Activated T-cell treated with anti-CD3 and anti-CD28 coated beads for 48 hours (primary cell): ENCODE data around the gene OTUD5.

Experiments used
- DNase-seq: peaks from one replicate; pipeline ENCODE4 v3.0.0-alpha.2; 2020; ENCODE audit warnings: low read depth

Gene OTUD5

DNA sequence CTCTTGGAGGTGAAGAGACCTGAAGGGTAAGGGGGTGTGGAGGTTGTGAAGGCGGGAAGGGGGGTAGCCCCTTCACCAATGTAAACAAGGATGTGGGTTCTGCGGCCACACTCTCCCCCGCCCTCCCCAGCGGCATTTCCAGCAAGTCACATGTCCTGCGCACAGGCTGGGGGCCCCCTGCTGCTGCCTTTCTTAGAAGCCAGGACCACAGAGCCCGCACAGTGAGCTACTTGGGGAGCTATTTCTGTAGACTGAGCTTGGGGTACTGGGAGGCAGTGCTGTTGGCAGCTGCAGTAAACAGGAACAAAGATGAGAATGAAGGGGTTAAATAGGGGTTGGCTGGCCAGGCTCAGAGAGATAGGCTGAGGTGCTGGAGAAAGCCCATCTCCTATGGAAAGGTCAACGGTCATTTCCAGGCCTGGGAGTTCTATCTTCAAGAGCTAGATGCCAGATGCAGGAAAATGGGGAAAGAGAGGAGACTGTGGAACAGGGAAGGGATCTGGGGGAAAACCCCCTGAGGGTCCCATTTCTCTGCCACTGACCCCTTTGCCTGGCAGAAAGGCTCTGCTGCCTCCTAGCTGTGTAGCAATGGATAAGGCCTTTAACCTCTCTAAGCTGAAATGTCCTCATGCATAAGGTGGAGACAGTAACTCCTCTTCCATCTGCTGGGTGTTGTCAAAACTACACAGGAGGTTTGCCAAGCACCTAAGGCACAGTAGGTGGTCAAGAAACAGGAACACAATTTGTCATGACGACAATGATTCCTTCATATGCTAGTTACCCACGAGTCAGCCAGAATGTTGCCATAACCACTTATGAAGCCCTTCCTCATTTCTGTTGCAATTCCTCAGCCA, 20.1 kb downstream of the OTUD5 start:
- DNase-seq: peak; percentile 80

DNA sequence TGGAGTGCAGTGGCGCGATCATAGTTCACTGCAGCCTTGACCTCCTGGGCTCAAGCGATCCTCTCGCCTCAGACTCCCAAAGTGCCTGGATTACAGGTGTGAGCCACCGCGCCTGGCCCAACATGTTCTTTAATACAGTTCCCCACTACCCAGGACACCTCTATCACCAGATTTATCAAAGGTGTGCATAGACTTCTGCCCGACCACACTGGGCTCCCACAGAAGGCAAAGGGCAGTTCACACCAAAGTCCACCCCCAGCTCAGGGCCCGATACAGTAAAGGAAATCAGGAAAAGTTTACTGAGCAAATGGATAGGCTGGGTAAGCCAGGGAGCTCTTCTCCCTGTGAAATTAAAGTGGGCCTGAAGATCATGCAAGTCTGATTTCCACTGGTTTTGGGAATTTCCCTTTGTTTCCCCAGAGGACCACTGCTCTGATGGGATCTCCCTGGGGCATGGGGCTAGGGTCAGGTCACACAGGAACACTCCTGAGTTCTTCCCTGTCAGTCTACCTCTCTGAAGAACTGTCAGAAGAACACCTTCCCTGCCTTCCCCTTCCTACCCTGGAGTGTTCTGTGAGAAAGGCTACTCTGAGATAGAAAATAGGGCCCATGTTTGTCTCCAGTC, 20.9 kb downstream of the OTUD5 start:
- DNase-seq: no peak

DNA sequence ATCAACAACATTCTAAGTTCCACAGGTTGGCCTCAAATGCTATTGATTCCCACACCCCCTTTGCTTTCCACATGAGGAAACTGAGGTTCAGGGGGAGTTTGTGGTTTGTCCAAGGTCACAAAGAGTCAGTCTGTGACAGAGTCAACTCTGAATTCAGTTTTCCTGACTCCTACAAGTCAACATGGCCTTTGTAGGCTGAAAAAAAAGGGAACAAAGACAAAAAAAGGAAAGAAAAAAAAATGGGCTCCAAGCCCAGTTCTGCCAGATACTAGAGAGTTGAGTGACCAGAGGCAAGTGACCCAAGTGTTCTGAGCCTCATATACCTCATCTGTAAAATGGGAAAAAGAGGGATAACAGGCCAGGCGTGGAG, 22.1 kb downstream of the OTUD5 start:
- DNase-seq: no peak

DNA sequence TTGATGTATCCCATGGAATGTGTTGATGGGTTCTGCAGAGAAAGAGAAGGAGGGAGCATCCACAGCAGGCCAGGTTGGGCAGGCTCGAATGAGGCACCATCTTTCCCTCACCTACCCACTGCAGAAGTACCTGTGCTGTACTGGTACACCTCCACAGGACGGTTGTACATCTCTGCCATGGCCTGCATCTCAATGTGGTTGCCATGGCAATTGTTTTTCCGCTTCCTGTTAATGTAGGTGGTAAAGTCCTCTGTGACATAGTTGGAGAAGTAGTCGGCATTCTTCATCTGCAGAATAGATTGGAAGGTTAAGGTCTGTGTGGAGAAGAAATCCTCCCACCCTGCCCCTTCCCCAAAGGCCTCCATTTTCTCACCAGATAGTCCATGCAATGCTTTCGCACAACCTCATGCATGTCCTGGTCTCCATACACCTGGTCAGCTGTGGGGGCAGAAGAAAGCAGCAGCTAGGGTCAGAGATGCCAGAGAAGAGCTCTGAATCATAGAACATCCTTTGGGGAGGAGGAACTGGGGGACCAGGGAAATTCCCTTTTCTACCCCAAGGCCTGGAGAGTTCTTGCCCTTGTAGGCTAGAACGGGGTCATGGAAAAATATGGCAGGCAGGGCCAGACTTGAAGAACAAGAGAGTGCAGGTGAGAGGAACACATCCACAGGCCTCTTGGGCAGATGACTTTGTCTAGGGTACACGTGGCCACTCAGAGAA, 22.7 kb downstream of the OTUD5 start:
- DNase-seq: no peak

DNA sequence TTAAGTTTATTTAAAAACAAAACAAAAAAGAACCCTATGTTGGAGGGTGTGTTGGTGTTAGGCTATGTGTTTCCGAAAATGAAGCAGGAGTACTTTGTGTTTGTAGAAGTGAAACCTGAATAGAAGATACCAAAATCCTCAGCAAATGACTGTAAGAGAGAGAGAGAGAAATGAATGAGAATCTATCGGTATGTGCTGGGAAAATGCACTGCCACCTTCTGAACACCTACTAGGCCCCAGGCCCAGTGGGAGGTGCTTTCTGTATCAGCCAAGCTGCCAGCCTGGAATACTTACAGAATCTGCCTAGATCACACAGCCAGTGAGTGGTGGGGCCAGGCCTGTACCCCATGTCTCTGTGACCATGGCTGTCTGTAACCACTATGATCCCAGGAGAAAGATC, 23.6 kb downstream of the OTUD5 start:
- DNase-seq: no peak

DNA sequence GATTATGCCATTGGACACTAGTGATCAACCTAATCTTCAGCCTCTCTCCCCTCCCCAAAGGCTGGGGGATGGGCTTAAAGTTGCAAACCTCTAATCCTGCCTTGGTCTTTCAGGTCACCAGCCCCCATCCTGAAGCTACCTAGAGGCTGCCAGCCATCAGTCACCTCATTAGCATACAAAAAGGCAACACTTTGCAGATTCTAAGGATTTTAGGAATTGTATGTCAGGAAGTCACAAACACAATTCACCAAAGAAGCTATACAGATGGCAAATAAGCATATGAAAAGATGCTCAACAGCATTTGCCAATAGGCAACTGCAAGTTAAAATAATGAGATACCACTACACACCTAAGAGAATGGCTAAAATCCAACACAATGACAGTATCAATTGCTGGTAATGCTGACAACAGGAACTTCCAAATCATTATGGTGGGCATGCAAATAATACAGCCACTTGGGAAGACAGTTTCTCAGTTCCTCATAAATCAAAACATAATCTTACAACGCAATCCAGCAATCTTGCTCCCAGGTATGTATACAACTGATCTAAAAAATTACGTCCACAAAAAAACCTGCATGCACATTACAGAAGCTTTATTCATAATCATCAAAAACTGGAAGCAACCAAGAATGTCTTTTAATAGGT, 29.5 kb downstream of the OTUD5 start:
- no peak for DNase-seq

DNA sequence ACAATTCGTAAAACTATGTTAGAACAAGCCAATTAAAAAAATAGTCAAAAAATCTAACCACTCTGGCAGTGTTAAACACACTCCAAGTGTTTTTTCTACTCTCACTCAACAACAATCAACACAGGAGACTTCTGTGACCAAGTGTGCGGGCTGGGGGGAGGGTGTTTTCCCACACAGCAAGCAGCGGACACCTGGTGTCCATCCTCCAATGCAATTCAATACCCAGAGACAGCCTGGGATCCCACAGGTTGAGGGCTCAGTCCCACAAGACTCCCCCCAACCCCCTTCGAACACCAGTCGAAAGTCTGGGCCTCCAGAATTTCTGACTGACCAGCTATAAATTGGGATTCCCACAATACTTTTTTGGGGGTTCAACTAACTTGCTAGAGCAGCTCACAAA, 30.3 kb downstream of the OTUD5 start:
- DNase-seq: no peak

DNA sequence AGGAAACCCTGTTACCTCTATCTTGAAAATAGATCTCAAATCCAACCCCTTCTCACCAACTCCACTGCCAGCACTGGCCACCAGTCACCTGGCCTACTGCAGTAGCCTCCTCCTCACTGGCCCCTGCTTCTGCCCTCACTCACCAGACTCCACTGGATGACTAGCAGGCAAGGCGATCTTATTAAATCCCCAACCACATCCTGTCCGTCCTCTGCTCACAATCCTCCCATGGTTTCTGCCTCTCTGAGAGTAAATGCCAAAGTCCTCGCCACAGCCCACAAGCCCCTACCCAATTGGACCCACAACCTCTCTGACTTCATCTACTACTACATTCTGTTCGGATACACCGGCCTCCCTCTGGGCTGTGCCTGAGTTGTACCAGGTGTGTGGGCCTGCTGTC, 33.1 kb downstream of the OTUD5 start:
- DNase-seq: no peak

DNA sequence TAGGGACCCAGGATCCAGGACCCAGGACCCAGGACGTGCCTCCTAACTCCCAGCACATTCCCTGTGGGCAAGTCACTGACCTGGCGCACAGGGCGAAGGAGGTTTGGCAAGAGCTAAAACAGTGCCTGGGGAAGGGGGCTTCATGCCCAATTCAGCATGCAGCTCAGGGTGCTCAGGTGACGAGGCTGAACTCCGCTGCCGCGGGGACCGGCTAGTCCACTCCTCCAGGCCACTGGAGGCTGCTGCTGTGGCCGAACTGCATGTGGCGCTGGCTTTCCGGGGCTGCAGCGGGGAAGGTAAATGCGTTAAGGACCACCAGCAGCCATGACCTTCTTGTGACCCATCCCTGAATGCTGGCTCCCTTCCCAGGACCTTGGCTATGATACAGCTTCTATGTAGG, 33.6 kb downstream of the OTUD5 start:
- DNase-seq: no peak

DNA sequence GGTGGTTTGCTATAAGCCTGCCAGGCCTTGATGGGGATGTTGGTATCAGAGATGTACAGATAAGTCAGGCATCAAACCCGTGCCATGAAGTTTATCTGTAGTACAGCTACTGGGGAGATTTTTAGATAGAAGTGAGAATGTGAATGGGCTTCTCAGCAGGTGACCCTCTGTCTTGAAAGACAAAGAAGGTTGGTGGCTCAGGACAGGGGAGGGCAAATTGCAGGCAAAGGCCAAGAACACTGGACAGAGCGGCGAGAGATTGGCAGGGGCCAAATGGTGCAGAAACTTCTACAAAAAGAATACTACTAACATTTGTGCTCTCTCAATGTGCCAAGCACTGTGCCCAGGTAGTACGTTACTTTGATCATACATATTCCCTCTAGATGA, 36.7 kb downstream of the OTUD5 start:
- DNase-seq: no peak

DNA sequence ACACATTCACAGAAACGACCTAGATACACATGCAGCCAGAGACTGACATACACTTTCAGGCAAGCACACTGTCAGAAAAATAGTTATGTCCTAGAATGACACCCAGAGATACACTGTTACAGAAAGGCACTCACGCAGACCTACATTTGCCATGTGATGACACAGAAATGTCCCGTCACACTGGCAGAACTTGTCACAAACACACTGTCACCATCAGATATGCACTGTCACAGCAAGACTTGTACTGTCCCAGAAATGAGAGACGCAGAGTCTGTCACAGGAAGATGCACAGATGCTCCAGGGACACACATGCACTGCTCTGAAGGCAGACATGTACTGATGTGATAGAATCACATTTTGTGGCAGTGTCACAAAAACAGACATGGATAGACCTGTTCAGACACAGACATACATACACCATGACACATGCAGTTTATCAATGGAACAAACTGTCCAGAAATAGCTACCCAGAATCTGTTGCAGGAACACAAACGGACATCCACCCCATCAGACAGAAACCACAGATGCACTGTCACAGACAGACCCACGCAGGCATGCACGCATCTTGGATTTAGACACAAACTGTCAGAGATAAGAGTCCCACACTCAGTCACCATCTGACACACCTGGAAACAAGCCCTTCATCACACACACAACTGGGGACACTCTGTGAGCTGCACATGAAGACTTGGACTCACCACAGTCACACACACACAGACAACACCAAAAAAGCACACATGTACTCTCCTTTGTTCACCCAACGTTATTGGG, 37.3 kb downstream of the OTUD5 start:
- DNase-seq: no peak

DNA sequence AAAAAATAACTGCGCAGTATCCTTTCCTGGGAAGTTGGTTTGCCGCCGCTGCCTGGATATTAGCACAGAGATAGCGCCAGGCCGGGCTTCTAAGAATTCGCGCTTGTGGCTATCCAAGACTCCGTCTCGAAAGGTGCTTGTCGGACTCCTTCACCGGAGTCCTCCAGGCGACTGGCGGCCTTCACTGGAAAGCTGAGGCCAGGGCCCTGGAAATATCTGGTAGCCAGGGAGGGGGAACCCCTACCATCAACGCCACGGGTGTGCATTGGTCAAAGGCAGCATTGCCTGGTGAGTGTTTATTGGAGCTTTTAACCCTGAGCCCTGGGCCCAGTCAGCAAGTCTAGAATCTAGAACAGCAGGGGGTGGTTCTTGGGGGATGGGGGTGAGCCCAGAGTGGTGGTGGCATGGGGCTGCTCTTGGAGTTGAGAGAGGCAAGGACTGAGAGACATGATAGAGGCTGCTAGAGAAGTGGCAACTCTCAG, 38.0 kb downstream of the OTUD5 start:
- no peak for DNase-seq

DNA sequence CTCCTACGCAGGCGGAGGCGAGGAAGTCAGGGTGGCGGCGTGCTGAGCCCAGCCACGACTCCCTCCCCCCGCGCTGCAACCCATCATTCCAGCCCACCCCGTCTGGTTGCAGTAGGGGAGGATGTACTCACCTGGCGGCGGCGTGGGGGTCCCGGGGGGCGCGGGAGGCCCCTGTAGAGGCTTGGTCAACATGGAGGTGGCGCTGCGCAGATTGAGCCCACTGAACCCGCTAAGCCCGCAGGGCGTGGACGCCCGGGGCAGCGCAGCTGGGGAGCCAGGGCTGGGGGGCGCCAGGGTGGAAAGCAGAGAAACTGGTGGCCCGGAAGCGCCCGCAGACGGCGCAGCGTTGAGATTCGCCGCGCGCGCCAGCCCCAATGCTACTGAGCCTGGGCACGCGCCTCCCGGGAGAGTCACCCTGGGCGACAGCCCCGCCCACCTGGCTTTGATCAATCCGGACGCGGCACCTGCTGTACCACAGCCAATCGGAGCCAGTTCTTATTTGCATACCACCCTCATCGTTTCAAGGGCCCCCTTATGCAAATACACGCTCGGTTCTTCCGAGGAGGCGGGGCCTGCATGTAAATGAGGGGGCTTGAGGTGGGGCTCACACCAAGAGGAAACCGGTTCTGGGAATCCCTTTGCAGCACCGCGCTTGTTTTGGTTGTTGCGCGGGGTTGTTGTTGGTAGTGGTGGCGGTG, 38.6 kb downstream of the OTUD5 start, which contains the start of gene PIM2:
Gene PIM2, minus strand, starts transcription at position 382 of the 698 bp plus-strand sequence. Its CDS starts 190 bp downstream, at position 192.
- DNase-seq: peak; percentile 81

DNA sequence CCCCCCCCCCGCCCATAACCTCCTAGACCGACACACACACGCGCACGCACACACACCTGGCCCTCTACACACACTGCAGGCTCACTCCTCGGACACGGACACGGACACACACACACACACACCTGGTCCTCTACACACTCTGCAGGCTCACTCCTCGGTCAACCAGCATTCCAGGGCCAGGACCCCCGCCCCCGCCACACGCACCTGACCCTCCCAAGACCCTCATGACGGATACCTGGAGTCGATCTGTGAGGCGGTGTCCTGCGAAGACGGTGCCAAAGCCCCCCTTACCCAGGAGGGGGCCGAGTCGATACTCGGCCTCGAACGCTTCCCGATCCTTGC, 39.1 kb downstream of the OTUD5 start:
- DNase-seq: no peak

DNA sequence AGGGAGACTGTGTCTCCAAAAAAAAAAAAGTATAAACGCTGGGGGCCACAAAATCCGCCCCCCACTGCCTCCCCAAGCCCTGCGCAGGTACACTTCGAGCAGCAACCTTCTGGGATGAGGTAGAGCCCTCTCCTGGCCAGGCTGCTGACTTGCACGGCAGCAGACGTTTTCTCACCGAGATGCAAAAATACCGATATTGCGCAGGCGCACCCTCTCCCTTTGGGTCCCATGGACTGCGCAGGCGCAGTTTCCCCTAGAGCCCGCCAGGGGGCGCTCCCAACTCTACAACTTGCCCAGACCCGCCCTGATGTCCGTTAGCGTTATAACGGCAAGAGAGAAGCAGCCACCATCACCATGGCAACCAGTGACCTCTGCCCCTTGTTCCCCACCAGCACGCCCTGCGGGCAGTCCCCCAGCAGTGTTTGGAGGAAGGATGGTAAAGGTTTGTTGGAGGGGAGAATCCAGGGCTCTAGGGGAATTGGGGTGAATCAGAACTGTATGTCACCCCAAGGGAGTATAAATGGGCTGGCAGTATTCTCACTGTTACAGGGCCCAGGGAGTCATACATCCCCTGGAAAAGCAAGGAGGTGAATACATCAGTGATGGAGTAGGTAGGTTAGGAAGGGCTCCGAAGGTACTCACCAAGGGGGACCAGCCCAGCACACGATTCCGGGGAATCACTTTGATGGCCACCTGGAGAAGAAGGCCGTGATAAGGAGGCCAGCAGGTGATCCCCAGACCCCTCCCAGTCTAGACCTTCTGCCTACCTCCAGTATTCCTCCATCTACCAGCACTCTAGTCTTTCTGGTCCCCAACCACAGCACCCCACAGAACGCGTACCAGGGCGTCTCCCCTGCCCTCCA, 40.0 kb downstream of the OTUD5 start:
- DNase-seq: peak; percentile 78

DNA sequence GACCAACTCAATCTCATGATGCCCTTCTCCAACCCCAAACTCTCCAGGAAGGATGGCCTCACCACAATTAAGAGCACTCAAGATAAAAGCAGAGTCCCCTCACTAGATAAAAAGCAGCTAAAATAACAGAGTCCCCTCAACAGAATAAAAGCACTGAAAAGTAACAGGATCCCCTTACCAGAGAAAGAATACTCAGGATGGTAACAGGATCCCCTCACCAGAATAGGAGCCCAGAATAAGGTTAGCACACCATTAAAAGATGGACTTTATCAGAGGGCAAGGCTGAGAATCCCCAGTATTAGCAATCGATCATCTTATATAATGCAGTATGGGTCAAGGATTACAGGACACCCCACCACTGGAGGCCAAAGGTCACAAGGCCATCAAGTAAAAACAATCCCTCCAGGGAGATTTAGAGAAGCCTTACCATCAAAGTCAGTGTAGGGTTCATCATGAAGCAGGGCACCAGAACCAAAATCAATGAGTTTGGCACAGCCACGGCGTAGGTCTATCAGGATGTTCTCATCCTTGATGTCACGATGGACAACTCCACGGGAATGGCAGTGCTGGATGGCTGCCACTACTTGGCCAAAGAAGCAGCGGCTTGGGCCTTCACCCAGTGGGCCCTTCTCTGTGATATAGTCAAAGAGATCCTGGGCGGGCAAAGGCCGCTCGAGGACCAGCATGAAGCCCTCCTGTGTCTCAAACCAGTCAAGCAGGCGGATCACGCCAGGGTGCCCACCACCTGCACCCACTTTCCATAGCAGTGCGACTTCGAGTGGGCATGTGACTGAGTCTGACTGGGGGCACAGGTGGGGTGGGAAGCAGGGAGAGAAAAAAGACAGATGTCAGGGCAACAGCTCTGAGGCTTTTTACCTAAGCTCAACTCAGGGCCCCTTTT, 42.6 kb downstream of the OTUD5 start:
- no peak for DNase-seq

DNA sequence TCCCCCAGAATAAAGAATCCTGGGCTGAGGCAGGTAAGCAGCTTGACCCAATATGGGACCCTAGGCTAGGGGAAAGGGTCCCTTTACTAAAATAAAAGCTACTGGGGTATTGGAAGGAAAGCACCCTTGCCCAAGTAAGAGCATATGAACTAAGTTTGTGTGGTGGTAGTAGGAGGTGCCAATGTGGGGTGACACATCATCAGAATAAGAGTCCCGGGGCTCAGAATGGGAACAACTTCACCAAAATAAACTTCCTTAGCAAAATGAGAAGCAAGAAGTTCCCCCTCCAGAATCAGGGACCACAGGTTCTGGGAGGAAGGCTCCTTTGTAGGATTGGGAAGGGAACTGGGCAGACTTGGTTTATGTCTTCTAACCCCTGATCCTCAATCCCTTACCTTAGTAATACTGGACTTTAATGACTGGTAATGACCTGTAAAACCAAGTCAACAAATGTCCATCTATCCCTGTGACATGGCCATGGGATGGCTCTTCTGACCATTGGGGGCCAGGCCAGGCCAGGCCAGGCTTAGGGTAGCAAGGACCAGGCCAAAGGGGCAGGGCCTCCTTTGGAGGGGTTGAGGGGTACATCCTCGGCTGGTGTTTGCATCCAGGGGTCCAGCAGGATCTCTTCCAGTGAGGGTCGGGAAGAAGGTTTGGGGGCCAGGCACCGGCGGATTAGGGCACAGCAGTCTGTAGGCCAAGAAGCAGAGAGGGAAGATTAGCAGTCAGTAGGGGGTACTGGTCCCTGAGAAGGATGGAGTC, 43.6 kb downstream of the OTUD5 start:
- DNase-seq: no peak
